HFF-Myc (cell line): ENCODE data around the gene VSTM4.

Source experiments
- DNase-seq: peaks from one replicate; pipeline ENCODE4 v3.0.0-alpha.2; 2011; ENCODE audit warnings: low read depth; ENCODE audit errors: extremely low read depth
- H3K4me3 ChIP-seq: replicated peaks from 2 replicates; pipeline ENCODE4 v1.5.1; 2011; ENCODE audit warnings: low read depth, mild to moderate bottlenecking, control low read depth, low read length
- TF ChIP-seq, protein P1 (sequence below): IDR thresholded peaks from 2 replicates; pipeline ENCODE4 v1.5.1; 2012; ENCODE audit warnings: mild to moderate bottlenecking, low read depth, low read length, control low read depth; ENCODE audit errors: missing control alignments

The VSTM4 gene

DNA sequence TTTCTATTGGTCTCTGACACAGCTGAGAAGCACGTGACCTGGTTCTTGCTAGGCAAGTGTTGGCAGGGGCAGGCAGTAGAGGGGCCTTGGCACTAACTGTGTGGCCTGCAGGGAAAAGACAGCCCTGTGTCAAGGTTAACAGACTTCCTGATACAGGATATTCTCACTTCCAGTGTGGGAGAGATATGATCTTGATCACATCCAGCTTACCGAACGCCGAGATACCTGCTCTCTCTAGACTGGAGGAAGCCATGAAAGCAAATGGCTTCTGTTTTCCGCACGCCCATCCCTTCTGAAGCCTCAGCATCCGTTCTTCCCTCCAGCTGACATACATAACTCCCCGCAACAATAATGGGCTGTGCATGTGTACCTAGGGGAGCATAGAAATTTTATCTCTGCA is 79.4 kb downstream of the VSTM4 start:
- no peak overlapping the region for H3K4me3 ChIP-seq
- TF ChIP-seq, protein P1, sequence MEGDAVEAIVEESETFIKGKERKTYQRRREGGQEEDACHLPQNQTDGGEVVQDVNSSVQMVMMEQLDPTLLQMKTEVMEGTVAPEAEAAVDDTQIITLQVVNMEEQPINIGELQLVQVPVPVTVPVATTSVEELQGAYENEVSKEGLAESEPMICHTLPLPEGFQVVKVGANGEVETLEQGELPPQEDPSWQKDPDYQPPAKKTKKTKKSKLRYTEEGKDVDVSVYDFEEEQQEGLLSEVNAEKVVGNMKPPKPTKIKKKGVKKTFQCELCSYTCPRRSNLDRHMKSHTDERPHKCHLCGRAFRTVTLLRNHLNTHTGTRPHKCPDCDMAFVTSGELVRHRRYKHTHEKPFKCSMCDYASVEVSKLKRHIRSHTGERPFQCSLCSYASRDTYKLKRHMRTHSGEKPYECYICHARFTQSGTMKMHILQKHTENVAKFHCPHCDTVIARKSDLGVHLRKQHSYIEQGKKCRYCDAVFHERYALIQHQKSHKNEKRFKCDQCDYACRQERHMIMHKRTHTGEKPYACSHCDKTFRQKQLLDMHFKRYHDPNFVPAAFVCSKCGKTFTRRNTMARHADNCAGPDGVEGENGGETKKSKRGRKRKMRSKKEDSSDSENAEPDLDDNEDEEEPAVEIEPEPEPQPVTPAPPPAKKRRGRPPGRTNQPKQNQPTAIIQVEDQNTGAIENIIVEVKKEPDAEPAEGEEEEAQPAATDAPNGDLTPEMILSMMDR = no peak
- DNase-seq = no peak

GRCh38 chr10:49034925-49035324 is 80.4 kb downstream of the VSTM4 start:
- H3K4me3 ChIP-seq = no peak overlapping the region
- TF ChIP-seq, protein P1 = no peak
- no peak for DNase-seq

- TF ChIP-seq, protein P1 = no peak
- no peak for DNase-seq
- no peak overlapping the region for H3K4me3 ChIP-seq
Observed at GRCh38 chr10:49033939-49034338, 81.4 kb downstream of the VSTM4 start.

- H3K4me3 ChIP-seq = no peak overlapping the region
- TF ChIP-seq, protein P1 = no peak
- DNase-seq = no peak
Observed at GRCh38 chr10:49029666-49030065, 85.7 kb downstream of the VSTM4 start.

GRCh38 chr10:49028639-49029038 is 86.7 kb downstream of the VSTM4 start:
- H3K4me3 ChIP-seq = no peak overlapping the region
- TF ChIP-seq, protein P1 = no peak
- no peak for DNase-seq

DNA sequence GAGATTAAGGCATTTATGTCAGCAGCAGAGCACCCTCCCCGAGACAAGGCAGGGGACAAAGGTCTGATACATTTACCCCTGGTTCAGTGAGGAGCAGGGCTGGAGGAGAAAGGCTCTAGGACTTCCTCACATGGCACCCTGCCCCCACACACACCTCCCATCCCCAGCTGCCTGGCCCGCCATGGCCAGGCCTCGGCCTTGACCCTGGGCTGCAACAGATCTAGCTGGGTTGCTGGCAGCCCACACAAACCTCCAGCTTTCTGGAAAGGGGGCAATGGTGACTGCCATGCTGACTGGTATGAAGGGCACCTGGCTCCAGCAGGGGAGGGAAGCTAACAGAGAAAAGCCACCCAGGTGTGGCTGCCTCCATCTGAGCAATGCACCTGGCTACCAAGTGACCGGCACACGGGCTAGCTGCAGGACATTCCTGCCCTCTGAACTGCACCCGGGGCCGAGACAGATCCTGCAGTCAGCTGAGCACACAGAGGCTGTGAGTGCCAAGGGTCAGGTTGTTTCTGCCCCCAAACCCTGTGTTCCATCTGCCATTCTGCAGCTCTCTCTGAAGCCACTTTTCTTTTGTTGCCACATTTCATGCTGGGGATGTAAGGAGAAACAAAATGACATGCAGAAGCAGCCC is 89.9 kb downstream of the VSTM4 start:
- DNase-seq = no peak
- TF ChIP-seq, protein P1 = no peak
- no peak overlapping the region for H3K4me3 ChIP-seq

- DNase-seq = no peak
- H3K4me3 ChIP-seq = no peak overlapping the region
- TF ChIP-seq, protein P1 = no peak
Observed at GRCh38 chr10:49024484-49024883, 90.8 kb downstream of the VSTM4 start.
